HEK293 (cell line): Measurements from ENCODE around the gene CRACR2A.

ENCODE experiments used
- IKZF3 ChIP-seq: fragments of 450-650 bp; IDR thresholded peaks from 2 replicates; pipeline ENCODE4 v1.5.0; 2018; ENCODE audit warnings: missing biosample characterization, mild to moderate bottlenecking, missing genetic modification characterization, moderate library complexity
- PRDM10 ChIP-seq: fragments of 450-650 bp; formaldehyde crosslinking; IDR thresholded peaks from 2 replicates; pipeline ENCODE4 v1.5.1; 2016; ENCODE audit warnings: missing biosample characterization, missing genetic modification characterization
- PRDM2 ChIP-seq: fragments of 450-650 bp; formaldehyde crosslinking; IDR thresholded peaks from 2 replicates; pipeline ENCODE4 v1.5.1; 2016; ENCODE audit warnings: missing biosample characterization, missing genetic modification characterization, borderline replicate concordance
- PRDM6 ChIP-seq: fragments of 450-650 bp; formaldehyde crosslinking; IDR thresholded peaks from 2 replicates; pipeline ENCODE4 v1.5.1; 2017; ENCODE audit warnings: missing biosample characterization, missing genetic modification characterization
- ZBTB17 ChIP-seq: fragments of 450-650 bp; formaldehyde crosslinking; IDR thresholded peaks from 2 replicates; pipeline ENCODE4 v1.5.1; 2016; ENCODE audit warnings: missing biosample characterization, missing genetic modification characterization
- ZNF114 ChIP-seq: fragments of 450-650 bp; formaldehyde crosslinking; IDR thresholded peaks from 2 replicates; pipeline ENCODE4 v1.5.0; 2017; ENCODE audit warnings: missing biosample characterization, missing genetic modification characterization
- ZNF19 ChIP-seq: fragments of 450-650 bp; formaldehyde crosslinking; IDR thresholded peaks from 2 replicates; pipeline ENCODE4; 2016; ENCODE audit warnings: missing biosample characterization, missing genetic modification characterization, low read depth
- ZNF362 ChIP-seq: fragments of 450-650 bp; formaldehyde crosslinking; IDR thresholded peaks from 2 replicates; pipeline ENCODE4 v1.5.1; 2016; ENCODE audit warnings: missing biosample characterization, missing genetic modification characterization
- ZNF398 ChIP-seq: fragments of 450-650 bp; formaldehyde crosslinking; IDR thresholded peaks from 2 replicates; pipeline ENCODE4 v1.5.1; 2017; ENCODE audit warnings: missing biosample characterization, missing genetic modification characterization
- ZNF704 ChIP-seq: fragments of 450-650 bp; formaldehyde crosslinking; IDR thresholded peaks from 2 replicates; pipeline ENCODE4 v1.5.1; 2016; ENCODE audit warnings: missing biosample characterization, missing genetic modification characterization

CRACR2A gene

GRCh38 chr12:3604748-3605586, 147.9 kb downstream of the CRACR2A start (continued):
- TF ChIP-seq PRDM10 (tag by site-specific recombination) (0 out of 2 replicates have a peak, but pooled peaks have one; percentile 34), ZNF362 (tag by site-specific recombination) (no peak), PRDM2 (no peak), ZNF19 (no peak), IKZF3 (tag by site-specific recombination) (no peak), ZBTB17 (peak; percentile 90), ZNF704 (tag by site-specific recombination) (no peak), PRDM6 (tag by site-specific recombination) (no peak), ZNF114 (no peak), ZNF398 (tag by site-specific recombination) (peak; percentile 64; the same call in 1 of the 2 replicates)
